Measurements from ENCODE around the gene KRT79.
"Not testable (repeated sequence)": the region's sequence is repeated elsewhere in the genome, so short reads cannot be mapped to it uniquely, and the experiment has no call there.

Gene KRT79

DNA sequence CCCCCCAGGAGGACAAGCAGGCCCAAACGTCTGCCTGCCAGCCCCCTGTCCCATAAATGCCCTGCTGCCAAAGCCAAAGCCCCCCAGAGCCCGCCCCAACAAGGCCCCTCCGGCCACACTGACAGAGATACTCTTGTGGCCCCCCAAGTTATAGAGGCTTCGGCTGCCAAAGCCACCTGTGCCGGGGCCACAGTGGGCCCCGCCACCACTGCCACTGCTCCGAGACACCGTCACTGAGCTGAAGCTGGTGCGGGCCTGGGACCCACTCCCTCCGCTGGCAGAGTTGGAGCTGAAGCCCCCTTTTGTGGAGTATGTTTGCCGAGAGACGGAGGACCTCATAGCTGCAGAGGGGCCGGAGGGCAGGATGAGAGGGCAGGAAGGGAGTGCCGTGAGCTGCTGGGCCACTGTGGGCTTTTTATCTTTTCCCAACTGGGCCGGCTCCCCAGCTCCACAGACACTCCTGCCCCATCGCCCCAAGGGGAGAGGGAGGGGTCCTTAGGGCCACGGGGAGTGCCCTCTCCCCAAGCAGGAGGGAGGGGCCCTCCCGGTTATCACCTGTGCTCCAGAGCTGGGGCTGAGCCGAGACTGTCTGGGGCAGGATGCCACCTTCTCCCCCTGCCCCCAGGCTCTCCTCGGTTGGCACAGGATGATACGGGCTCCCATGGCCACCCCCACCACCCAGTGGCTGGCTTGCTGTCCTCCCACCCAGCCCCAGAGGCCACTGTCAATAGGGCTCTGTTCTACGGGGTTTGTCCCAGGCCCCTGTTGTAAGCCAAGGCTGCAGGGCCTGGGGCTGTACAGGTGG lies at the start of gene KRT79:
KRT79 (minus strand) TSS at position 390 of the 805 bp plus-strand sequence; CDS start at position 339, 51 bp downstream.
- DNase-seq (ENCODE audit: low read depth), result no peak

DNA sequence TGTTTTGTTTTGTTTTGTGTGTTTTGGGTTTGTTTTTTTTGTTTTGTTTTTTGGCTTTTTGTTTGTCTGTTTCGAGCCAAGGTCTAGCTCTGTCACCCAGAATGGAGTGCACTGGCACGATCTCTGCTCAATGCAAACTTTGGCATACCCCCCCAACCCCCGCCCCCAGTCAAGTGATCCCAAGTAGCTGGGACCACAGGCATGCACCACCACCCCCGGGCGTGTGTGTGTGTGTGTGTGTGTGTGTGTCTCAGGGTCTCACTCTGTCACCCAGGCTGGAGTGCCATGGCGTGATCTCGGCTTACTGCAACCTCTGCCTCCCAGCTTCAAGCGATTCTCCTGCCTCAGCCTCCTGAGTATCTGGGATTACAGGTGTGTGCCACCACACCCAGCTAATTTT lies 46.4 kb upstream of the KRT79 start:
- not testable (repeated sequence) for DNase-seq (ENCODE audit: low read depth)

DNA sequence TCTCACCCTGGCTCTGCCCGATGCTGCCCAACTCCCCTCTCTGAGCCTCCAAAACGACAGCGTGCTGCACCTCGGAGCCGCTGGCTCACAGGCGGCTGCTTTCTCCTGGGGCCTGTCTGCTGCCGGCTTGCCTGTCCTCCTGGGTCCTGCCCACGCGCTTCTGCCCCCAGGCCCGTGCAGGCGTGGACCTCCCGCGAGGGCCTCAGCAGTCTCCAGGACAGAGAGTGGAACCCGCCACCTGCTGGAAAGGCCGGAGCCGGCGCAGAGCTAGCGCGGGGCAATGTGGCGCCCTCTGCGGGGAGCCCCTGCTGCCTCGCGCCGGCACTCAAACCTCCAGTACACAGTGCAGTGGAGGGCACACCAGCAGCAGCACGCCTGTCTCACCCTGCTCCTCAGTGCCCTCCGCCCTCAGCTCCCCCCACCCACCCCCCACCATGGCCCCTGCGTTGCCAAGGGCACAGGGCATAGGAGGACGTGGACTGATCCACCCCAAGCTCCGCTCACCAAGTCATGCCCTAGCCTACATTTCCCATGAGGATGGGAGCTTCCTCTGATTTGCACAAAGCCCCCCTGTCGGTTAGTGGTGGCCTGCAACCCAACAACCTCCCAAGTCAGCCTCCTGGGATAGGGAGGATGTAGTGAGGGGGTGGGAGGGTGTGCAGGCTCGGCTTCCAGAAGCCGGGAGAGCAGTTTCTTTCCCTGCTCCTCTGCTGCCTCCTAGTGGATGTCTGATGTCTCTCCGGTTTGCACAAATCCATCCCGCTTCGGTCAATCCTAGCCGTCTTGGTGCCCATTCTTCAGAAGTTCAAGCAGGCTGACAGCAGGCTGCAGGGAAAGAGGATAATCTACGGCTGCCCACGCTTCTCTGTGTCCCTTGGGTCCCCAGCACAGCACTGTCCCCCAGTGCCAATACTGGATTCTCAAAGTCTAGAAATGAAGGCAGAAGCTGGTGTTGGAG lies 45.6 kb upstream of the KRT79 start:
- no peak for DNase-seq (ENCODE audit: low read depth)

DNA sequence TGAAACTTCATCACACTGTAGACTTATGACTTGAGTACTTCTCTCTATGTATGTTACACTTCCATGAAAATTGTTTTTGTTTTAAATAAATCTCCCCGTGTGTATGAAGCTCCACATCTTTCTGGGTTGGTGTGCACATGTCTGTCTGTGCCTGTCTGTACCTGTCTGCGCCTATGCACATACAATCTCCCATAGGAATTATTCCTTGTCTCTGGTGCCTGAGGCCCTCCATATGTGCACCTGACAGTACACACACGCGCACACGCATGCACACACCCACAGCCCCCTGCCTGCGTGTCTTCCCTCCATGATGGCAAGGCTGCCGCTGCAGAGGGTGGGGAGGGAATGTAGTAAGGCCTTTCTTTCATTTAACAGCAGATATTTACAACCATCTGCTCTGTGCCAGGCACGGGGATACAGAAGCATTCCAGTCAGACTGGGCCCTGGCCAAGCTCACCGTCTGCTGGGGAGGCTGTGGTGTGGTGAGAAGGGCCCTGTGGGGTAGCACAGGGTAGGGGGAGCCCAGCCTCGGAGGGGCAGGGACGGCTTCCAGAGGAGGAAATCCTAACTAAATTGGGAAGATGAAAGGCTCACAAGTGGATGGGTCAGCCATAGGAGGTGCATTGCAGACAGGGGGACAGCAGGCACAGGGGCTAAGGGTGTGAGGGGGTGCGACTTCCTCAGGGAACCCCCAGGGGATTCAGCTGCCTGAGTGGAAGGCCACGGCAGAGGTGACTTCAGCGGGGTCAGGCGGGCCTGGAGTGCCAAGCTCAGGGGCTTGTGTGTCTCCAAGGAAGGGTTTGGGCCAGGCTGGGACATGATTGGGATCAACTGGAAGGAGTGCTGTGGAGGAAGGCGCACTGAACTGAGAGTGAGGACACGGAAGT lies 44.6 kb upstream of the KRT79 start:
- DNase-seq (ENCODE audit: low read depth), result no peak

DNA sequence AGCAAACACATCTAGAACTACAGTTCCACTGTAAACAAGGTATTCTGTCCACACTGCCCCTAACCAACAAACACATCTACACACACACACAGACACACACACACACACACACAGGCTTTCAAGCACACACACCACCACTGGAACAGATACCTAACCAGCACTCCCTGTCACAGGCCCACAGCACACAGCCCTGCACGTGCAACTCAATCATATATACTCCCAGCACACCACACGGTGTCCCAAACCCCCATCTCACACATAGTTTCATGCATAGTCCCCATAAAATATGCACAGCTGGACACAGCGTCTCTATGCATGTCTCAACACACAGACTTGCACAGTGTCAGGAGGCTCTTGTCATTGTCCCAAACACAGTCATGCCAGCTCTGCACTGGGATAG lies 43.1 kb upstream of the KRT79 start:
- no peak for DNase-seq (ENCODE audit: low read depth)

DNA sequence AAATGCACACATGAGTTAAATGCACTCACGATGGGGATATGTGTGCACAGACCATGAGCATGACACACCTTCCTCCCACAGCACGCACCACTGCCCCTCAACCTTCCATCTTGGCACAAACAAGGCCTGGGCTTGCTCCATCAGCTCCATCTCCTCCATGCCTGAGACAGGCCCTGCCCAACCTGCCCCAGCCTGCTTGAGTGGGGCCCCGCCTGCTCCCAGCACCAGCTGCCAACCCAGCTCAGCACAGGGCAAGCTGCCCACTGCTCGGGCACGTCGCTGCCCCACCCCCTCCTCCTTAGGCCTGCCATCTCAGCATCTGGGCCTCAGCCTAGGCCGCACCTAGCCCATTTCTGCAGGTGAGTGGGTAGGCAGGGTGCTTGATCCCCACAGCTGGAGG lies 42.3 kb upstream of the KRT79 start:
- DNase-seq (ENCODE audit: low read depth), result no peak

DNA sequence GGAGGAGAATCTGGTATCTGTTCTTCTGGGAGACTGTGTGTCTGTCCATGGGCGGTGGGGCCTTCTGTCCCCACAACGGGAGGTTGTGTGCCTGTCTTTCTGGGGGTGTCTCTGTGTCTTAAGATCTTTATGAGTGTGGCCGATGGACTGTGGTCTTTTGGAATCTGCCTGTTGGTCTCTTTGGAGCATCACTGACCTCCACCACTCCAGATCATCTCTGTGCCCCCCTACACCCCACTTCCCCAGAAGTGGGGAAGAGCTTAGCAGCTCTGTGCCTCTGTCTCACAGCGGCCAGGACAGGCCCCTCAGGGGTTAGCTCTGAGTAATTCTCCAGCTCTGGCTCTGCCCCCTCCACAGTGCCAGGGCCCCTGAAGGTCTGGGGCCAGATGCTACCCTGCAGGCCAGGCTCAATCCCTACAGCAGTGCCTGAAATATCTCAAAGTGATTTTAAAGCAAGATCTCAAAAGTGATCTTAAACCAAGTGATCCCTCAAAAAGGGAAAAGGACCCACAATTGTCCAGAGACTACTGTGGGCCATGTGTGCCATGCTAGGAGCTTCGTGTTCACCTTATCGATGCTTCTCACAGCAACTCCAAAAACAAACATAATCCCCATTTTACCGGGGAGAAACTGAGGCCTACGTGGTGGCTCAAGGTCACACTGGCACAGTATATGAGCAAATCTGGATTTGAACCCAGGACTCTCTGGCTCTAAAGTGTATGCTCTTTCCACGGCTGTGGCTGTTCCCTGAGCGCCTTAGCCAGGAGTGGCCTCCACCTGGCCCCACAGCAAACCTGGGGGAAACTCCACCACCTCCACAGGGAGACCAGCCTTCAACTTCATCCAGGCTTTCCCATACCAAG lies 40.7 kb upstream of the KRT79 start:
- no peak for DNase-seq (ENCODE audit: low read depth)

DNA sequence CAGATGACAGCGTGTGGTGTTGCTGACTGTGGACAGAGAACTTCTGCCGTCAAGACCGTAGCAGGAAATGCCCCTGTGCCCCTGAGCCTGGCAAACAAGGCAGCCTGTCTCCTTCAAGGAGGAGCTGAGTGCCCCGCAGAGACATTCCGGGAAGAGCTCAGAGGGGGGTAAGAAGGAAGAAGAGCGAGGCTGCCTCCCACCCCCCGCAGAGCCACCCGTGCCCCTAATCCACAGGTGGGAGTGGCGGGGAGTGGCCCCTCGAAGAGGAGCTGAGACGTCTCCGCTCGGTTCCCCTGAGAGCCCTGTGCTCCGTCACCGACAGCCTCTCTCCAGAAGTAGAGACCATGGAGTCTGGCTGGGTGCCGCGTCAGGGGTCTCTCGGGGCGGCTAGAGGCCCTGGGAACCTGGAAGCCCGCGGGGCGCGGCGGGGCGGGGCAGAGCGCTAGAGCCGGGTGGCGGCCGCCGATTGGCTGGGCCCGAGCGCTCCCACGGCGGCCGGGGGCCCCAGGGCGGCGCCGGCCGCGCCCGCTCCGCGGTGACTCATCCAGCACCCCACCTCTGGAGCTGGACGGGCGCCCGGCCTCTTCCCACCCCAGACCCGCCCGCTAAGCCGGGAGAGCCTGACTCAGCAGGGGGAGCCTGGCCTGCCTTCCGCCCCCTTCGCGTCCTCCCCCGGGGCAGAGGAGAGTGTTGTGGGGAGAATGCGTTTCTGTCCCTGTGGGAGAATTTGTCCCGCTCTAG lies 39.9 kb upstream of the KRT79 start:
- DNase-seq (ENCODE audit: low read depth), result no peak

DNA sequence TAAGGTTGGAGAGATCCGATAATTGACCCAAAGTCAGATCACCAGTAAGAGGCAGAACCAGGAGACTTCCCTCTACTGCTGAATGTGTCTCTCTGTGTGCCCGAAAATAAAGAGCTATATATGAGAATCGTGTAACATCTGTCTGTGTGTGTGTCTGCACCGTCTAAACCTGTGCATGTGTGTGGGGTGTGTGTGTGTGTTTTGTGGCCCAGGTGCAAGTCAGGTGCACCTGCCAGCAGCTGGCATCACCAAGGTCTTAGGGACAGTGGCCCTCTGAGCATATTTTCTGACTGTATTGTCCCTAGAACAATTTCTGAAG lies 39.4 kb upstream of the KRT79 start:
- DNase-seq (ENCODE audit: low read depth), result no peak

DNA sequence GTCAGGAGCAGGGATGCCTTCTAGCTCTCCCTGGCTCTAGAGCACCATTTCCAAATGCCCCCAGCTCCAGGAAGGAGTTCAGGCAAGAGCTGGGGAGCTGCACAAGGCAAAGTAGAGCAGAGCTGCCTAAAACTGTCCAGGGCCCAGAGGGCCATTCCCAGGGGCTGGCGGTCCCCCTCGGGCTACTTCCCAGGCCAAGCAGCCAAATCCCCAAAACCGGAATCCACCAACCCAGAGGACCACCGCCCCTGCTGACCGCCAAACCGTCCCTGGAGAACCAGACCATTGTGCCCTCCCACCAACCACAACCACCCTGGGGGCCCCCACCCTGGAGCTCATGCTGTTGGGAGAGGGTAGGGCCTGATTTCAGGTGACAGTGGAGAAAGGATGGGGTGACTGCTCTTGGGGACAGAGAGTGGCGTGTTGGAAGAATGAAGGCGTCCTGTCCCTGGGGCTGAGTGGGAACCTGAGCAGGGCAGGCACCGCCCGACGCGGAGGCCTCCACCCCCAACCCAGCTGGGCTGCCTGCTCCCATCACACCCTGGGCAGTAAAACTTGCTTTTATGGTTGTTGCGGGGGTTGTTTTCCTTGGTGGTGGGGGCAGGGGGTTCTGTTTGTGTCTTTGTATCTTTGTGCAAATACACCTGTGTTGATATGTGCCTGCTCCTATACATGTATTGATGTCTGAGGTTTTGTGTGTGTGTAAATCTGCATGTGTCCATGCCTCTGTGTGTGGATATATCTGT lies 38.7 kb upstream of the KRT79 start:
- no peak for DNase-seq (ENCODE audit: low read depth)

DNA sequence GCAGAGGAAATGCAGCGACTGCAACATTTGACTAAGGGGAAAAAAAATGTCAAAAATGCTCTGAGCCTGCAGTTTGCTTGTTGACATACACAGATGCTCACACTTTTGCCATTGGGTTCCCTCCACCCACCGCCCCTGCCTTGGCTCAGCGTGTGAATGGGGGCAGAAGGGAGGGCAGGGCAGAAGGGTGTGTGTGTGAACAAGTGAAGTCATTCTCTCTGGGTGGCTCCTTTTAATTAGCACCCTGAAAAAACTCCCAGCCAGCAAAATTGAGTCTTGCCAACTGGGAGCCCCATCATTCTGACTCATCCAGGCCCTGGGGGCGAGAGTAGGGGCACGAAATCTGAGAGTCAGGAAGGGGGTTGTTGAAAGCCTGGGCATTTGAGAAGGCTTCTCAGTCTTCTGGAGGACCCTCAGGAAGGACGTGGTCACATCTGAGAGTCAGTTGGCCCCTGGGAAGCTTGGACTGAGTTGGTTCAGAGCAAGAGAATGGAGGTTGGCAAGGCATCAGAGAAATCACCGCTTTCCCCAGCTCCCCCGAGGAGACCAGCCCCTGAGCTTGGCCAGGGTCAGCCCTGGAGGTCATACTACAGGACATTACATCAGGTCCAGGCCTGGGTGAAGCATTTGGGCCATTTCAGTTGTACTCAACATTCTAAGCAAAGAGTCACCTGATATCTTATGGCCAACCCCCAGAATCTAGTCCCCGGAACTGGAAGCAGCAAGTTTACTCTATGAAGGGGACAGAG lies 37.4 kb upstream of the KRT79 start:
- no peak for DNase-seq (ENCODE audit: low read depth)

DNA sequence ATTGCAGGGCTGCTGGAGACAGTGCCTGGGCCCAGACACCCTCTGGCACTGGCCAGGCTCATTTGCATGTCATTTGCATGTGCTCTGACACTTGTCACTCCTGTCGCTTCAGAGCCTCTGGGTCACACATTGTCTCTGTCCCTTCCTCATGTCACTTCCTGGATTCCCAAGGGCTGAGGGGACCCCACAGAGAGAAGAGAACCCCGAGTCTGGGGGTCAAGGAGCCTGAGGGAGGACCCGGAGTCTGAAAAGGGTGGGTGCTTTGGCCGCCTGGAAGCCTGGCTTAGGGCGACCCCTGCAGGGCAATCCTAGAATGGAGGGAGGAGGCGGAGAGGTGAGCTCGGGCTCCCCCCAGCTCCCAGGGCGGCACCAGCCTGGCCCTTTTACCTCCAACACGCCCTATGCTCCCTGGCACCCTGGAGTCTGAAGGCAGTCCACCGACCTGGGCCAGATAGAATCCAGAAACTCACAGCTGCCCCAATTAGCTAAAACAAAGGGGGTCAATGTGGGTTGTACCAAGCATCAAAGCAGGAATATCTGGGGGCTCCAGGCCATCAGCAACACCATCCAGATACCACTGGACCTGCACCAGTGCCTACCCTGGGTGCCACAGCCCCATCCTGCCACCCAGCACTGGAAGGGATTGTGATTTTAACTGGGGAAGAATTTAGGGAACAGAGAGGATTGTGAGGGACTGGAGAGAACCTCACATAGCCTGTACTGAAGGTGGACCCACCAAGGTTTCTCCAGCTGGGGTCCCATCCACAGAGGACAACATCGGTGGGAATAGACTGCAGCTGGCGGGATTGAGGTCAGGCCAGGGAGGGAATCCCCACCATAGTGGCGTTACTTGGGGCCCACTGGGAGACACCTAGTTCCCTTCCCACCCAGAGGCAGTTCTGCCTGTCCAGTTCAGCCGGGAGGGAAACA lies 36.5 kb upstream of the KRT79 start:
- peak; percentile 79 for DNase-seq (ENCODE audit: low read depth)

DNA sequence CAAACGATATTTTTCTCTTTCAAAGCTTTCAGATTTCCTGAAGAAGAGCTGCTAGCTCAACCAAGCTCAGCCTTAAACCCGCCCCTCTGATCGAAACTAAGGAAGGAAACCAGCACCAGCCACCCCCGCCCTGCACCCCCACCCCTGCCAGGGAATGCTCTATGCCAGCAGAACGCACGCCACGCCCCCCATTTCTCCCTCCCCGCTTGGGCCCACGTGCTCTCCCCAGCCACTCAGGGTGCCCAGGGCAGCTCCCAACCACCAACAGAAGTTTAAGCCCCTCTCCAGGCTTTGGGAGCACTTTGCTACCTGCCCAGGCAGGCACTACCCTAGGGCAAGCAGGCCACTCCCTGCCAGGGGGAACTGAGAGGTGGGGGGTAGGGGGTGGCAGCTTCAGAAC lies 33.5 kb upstream of the KRT79 start:
- DNase-seq (ENCODE audit: low read depth), result no peak

DNA sequence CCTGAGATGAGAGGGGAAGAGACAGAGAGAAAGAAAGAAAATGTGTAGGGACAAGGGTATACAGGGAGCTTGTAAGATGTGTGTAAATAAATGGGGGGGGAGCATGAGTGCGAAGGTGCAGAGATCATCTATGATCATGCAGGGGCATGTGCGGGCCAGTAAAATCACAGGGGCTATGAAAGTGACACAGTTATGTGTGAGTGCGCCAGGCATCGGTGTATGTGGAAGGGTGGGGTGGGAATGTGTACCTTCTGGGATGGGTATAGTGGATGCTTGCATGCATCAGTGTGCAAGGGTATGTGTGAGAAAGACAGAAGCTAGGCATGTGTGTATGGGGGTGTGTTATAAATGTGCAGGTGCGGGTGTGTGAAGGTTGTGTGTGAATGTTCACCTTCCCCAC lies 33.0 kb upstream of the KRT79 start:
- DNase-seq (ENCODE audit: low read depth), result no peak

DNA sequence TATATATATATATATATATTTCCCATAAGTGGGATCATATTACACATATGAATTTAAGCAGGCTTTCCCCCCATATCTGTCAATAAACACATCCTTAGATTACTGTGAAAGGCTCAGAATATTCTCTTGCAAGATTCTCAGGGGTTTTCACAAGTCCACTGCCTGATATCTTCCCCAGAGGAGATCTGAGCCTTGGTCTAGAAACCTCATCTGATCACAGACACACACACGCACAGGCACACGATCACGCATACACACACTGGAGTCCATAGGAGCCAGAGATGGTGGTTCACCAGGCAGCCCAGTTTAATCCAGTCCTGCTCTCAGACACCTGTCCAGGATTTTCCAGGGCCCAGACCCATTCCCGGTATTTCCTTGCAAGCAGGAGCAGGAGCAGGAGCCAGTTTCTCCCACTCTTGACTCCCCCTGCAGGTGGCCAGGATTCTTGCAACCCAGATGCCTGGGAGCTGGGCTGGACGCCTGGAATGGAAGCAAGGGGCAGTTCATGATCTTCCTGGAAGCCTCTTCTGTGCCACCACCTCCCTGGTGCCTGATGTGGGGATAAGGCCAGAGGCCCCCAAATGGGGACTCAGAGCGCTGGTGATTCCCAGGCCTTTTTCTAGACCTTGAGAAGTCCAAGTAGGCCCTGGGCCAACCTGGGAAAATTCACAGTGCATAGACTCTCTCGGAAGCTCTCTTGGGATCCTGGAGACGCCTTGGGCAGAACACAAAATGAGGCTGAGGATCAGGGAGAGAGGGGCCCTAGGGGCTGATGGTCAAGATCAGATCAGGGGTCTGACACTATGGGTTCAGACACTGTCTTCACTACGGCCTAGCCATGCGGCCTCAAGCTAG lies 31.2 kb upstream of the KRT79 start:
- no peak for DNase-seq (ENCODE audit: low read depth)

DNA sequence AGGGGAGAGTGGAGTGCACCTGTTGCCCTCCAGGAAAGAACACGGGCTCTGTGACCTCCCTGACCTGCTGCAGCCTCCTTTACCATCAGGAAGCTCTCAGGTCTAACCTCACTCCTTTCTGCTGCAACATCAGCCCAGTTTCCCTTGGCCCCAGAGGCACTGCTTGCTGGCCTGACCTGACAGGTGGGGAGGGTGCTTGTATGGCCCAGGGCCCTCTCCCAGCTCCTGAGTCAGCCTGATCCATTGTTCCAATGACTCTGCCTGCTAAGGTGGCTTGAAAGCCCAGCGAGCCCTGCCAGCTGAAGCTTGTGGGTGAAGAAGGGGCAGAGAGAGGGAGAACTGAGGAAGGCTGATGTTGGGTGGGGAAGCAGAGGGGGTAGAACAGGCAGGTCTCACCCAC lies 27.9 kb upstream of the KRT79 start:
- no peak for DNase-seq (ENCODE audit: low read depth)

DNA sequence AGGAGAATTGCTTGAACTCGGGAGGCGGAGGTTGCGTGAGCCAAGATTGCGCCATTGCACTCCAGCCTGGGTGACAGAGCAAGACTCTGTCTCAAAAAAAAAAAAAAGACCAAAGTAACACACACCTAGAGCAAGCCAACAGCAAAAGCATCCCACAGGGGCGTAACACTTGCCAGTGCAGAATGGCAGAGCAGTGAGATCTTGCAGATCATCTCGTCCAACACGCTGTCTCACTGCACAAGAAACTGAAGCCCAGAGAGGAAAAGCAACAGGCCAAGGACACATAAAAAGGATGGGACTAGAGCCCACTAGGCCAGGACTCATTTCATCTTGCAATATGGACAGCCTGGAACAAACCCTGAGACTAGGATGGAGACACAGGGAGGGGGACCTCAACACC lies 27.4 kb upstream of the KRT79 start:
- DNase-seq (ENCODE audit: low read depth), result no peak
